HepG2 (cell line): ENCODE results near the gene MEF2D. TPM values are rescaled to one million over a fixed set of nuclear protein-coding genes. Genes with fewer than 3 reads are reported as not detected.

Experiments used
- ATAC-seq: fragments of 200-7000 bp; cut with Tn5 transposase; 3 replicates; pipeline ENCODE4 v1.9.1; 2020; ENCODE audit warnings: mild to moderate bottlenecking, moderate library complexity
- BruUV-seq: library from RNA; stranded (reverse); fragments of 400-500 nt; replicated peaks from 2 replicates; lab custom pipeline; 2021; lab: Mats Ljungman, UMichigan
- CTCF ChIA-PET: fragments of 300-600 bp; formaldehyde crosslinking; extraction: SDS; loops from one replicate; lab custom pipeline; 2021; ENCODE audit warnings: low total read pairs, inconsistent platforms, low intra/inter-chr PET ratio; lab: Yijun Ruan, JAX
- POLR2A ChIA-PET: fragments of 350-600 bp; sonication (Branson Sonifier 250); formaldehyde crosslinking; loops from one replicate; lab custom pipeline; 2020; ENCODE audit warnings: antibody characterized with exemption, inconsistent platforms; lab: Yijun Ruan, JAX
- DNase-seq: peaks from one replicate; pipeline ENCODE4 v3.0.0-alpha.2; 2015; ENCODE audit warnings: low spot score
- FAIRE-seq: peaks from 3 replicates; lab custom pipeline; 2011; peaks lifted over from hg19 to GRCh38; lab: Jason Lieb, UNC
- H2AFZ ChIP-seq: one replicate; pipeline ENCODE4 v1.6.1; 2011; ENCODE audit warnings: low read length, inconsistent platforms
- H3K27ac ChIP-seq: fragments of 300-600 bp; 3 replicates; pipeline ENCODE4 v1.8.0; 2011; ENCODE audit warnings: mixed run types, mild to moderate bottlenecking, mixed read lengths, low read length, inconsistent platforms; ENCODE audit not compliant: insufficient read depth; ENCODE audit errors: extremely low read length
- H3K27me3 ChIP-seq, 2 experiments: fragments of 200-600 bp in 1 of 2; 2 replicates in 1 of 2; 3 replicates in 1 of 2; pipeline versions ENCODE4 v1.6.0 to v1.8.0; 2011; ENCODE audit warnings: low read length in 2 of 2, mild to moderate bottlenecking in 2 of 2, moderate library complexity in 2 of 2, inconsistent platforms in 1 of 2; ENCODE audit not compliant: insufficient read depth in 2 of 2, control insufficient read depth in 1 of 2
- H3K36me3 ChIP-seq, 2 experiments: fragments of 200-600 bp in 1 of 2; replicated peaks in 1 of 2; 2 replicates in 1 of 2; 3 replicates in 1 of 2; pipeline versions ENCODE4 v1.5.1 to v1.8.0; 2011; ENCODE audit warnings: low read length in 2 of 2, inconsistent platforms in 1 of 2; ENCODE audit not compliant: insufficient read depth in 2 of 2, control insufficient read depth in 1 of 2
- H3K4me1 ChIP-seq: 2 replicates; pipeline ENCODE4 v1.5.1; 2012; ENCODE audit warnings: low read length, inconsistent platforms; ENCODE audit not compliant: insufficient read depth
- H3K4me2 ChIP-seq: 2 replicates; pipeline ENCODE4 v1.6.0; 2011; ENCODE audit warnings: low read depth, low read length, inconsistent platforms
- H3K4me3 ChIP-seq, 3 experiments: fragments of 200-600 bp in 1 of 3; sonication (generic), shearing (Covaris generic) in 1 of 3; replicated peaks in 1 of 3; 2 replicates each; pipeline ENCODE4 v1.5.1; 2011 to 2016; ENCODE audit warnings: low read length in 3 of 3, inconsistent platforms in 2 of 3, low read depth in 2 of 3, mild to moderate bottlenecking in 2 of 3, control low read depth in 1 of 3, mixed read lengths in 1 of 3; ENCODE audit not compliant: insufficient read depth in 1 of 3
- H3K79me2 ChIP-seq: one replicate; pipeline ENCODE4 v1.6.1; 2011; ENCODE audit warnings: low read length, inconsistent platforms; ENCODE audit not compliant: insufficient read depth
- H3K9ac ChIP-seq: 2 replicates; pipeline ENCODE4 v1.6.0; 2011; ENCODE audit warnings: mild to moderate bottlenecking, low read depth, low read length, inconsistent platforms; ENCODE audit not compliant: insufficient read depth
- H3K9me3 ChIP-seq: 2 replicates; pipeline ENCODE4 v1.5.1; 2012; ENCODE audit warnings: mild to moderate bottlenecking, low read length
- H4K20me1 ChIP-seq: 2 replicates; pipeline ENCODE4 v1.6.0; 2011; ENCODE audit warnings: inconsistent platforms, mild to moderate bottlenecking, low read length, moderate library complexity; ENCODE audit not compliant: insufficient read depth
- ADNP ChIP-seq: sonication (generic); formaldehyde crosslinking; IDR thresholded peaks from 2 replicates; pipeline ENCODE4 v1.4.0; 2020; ENCODE audit warnings: missing genetic modification reagents
- PRDM4 ChIP-seq: sonication (generic); formaldehyde crosslinking; IDR thresholded peaks from 2 replicates; pipeline ENCODE4 v1.9.0; 2021; ENCODE audit warnings: missing genetic modification reagents, borderline replicate concordance
- ZMYM3 ChIP-seq: sonication (generic); formaldehyde crosslinking; IDR thresholded peaks from 2 replicates; pipeline ENCODE4 v1.5.1; 2020; ENCODE audit warnings: mild to moderate bottlenecking, missing genetic modification reagents
- WGBS: methylation state at CpG from one replicate; pipeline ENCODE4 v1.1.6; 2017; ENCODE audit warnings: low lambda C conversion rate; 5-methylcytosine and 5-hydroxymethylcytosine counted together
- in situ Hi-C: cut with HindIII; loops from 2 replicates; pipeline ENCODE4 v1.10.0; 2017; ENCODE audit warnings: low pct_unique_long_range_greater_than_20kb; ENCODE audit not compliant: extremely low pct_ligation_motif_present
- intact Hi-C: fragments of 100-400 bp; cut with micrococcal nuclease; formaldehyde crosslinking; loops from one replicate; pipeline ENCODE4 v1.10.0; 2022; ENCODE audit not compliant: unreplicated experiment
- polyA plus RNA-seq, 8 experiments: library from polyadenylated mRNA; depleted of rRNA in 3 of 8; stranded (reverse) in 7 of 8; unstranded in 1 of 8; fragments of >200 nt; fragmentation: Illumina TruSeq in 4 of 8; extraction: Trizol in 4 of 8; gene quantifications; 2 replicates each; pipeline versions ENCODE4 v1.2.1 to v1.2.3, GENCODE V29; 2011 to 2016; ENCODE audit warnings: low read depth in 4 of 8, missing spikeins in 1 of 8, mixed read lengths in 1 of 8; ENCODE audit not compliant: insufficient read depth in 1 of 8
- total RNA-seq, 5 experiments: library from RNA; depleted of rRNA; stranded (reverse); fragments of >200 nt; fragmentation: Illumina TruSeq; extraction: Trizol; gene quantifications; 2 replicates each; pipeline ENCODE4 v1.2.3, GENCODE V29; 2016; ENCODE audit warnings: low read depth in 1 of 5

The MEF2D gene
- total and polyA plus RNA-seq, 2 of the 13 experiments (the other 11 are each of a cell fraction or from before 2014, with no cell fraction given), result 1.6 to 3.9 TPM

- 73% methylated on average over 10 of the region's 11 CpGs for WGBS
- Histone ChIP-seq H3K79me2 (peaks cover 32% of the 10 kb centered on the region), H3K36me3 (peaks cover 2 to 7% of the 10 kb centered on the region in 2 experiments; a peak in 1 of 5 replicates), H3K9ac (0 out of 2 replicates have a peak overlapping the region, but pooled peaks have one; percentile 13), H3K4me2 (peak overlapping the region; percentile 41), H3K4me1 (peaks cover 50% of the 10 kb centered on the region), H4K20me1 (peaks cover 65% of the 10 kb centered on the region), H3K27me3 (peaks cover 0 to under 1% of the 10 kb centered on the region in 2 experiments; a peak in 1 of 5 replicates), H3K27ac (no peak overlapping the region), H3K4me3 (0 out of 6 replicates have a peak overlapping the region, but pooled peaks of 1 of the 3 experiments have one; percentile 10), H2AFZ (no peak overlapping the region), H3K9me3 (no peaks in the 10 kb centered on the region)
- ChIA-PET CTCF (no interaction called here), POLR2A (interaction anchor here (0.6 to 1.5 kb wide), 2 partner anchors 12 to 40 kb away, joined by 3 to 4 read pairs; no protein-coding TSS in a partner anchor)
- DNase-seq (no peak), ATAC-seq (no peak), FAIRE-seq (no peak)
- TF ChIP-seq PRDM4 (CRISPR knock-in tag) (no peak), ZMYM3 (0 out of 2 replicates have a peak, but pooled peaks have one; percentile 41), ADNP (CRISPR knock-in tag) (0 out of 2 replicates have a peak, but pooled peaks have one; percentile 35)
- intact Hi-C loops (no loop called here), in situ Hi-C loops (no loop called here)
- no TSS peak for BruUV-seq
Measured at GRCh38 chr1:156497078-156497742, 3.4 kb downstream of the MEF2D start.
